GM19467 (cell line): ENCODE data around the gene EPM2AIP1.
A peak's percentile ranks its signal among the peaks of the same experiment; 100 is the strongest.
"Not testable (repeated sequence)": the region's sequence is repeated elsewhere in the genome, so short reads cannot be mapped to it uniquely, and the experiment has no call there.

ENCODE experiments used
- ATAC-seq: cut with Tn5 transposase; IDR thresholded peaks from one replicate; pipeline ENCODE4 v1.9.1; 2021; ENCODE audit warnings: mild to moderate bottlenecking, moderate library complexity; ENCODE audit not compliant: unreplicated experiment

Gene EPM2AIP1

DNA sequence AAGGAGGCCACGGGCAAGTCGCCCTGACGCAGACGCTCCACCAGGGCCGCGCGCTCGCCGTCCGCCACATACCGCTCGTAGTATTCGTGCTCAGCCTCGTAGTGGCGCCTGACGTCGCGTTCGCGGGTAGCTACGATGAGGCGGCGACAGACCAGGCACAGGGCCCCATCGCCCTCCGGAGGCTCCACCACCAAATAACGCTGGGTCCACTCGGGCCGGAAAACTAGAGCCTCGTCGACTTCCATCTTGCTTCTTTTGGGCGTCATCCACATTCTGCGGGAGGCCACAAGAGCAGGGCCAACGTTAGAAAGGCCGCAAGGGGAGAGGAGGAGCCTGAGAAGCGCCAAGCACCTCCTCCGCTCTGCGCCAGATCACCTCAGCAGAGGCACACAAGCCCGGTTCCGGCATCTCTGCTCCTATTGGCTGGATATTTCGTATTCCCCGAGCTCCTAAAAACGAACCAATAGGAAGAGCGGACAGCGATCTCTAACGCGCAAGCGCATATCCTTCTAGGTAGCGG is at the start of gene EPM2AIP1:
Gene EPM2AIP1 (minus strand): TSS at position 326 of the 520 bp plus-strand sequence. CDS start 54 bp downstream, at position 272.
- peak; percentile 85 for ATAC-seq

DNA sequence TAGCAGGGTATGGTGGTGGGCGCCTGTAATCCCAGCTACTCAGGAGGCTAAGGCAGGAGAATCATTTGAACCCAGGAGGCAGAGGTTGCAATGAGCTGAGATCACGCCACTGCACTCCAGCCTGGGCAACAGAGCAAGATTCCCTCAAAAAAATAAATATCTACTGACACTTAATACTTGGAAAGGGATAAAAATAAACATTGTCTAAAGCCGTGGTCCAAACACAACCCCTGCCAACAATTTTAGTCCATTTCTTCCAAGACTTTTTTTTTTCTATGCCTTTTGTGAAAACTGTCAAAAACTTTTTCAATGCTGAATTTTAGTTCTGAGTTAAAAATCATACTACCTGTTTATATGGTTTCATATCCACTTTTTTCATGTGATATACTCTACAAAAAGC is 49.8 kb upstream of the EPM2AIP1 start:
- not testable (repeated sequence) for ATAC-seq

DNA sequence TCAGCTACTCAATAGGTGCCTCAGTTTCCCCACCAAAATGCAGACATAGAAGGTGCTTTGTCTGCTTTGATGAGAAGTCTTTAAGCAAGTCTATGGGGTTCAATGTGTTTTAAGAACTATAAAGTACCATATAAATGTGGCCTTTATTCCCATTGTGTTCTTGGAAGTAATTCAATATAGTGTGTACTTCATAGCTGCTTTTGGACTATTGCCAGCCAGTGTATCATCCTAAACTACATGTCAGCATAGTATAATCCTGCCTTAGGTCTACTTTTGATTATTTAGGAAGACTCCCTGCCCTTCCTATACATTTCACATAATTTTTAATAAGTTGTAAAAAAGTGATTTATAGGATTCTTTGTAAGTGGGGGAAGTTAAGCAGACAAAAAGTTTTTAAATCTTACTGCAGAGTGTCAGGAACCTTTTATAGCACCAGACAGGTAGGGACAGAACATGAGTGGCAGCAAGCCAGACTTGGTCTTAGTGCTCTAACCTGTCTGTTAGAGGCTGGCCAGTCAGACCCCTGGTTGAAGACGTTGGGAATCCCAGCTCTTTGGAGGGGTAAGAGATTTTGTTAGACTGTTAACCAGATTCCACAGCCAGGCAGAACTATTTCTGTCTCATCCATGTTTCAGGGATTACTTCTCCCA is 48.7 kb upstream of the EPM2AIP1 start:
- no peak for ATAC-seq

DNA sequence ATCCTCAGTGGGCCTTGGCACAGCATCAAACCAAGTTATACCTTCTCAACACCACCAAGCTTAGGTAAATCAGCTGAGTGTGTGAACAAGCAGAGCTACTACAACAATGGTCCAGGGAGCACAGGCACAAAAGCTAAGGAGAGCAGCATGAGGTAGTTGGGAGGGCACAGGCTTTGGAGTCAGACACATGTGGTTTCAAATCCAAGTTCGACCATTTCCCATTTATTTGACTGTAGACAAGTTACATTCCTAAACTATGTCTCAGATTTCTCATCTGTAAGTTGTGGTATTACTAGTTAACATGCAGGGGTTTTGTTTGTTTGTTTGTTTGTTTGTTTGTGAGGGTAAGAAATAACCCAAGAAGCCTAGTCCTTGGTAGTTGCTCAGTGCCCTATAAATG is 47.3 kb upstream of the EPM2AIP1 start:
- no peak for ATAC-seq

DNA sequence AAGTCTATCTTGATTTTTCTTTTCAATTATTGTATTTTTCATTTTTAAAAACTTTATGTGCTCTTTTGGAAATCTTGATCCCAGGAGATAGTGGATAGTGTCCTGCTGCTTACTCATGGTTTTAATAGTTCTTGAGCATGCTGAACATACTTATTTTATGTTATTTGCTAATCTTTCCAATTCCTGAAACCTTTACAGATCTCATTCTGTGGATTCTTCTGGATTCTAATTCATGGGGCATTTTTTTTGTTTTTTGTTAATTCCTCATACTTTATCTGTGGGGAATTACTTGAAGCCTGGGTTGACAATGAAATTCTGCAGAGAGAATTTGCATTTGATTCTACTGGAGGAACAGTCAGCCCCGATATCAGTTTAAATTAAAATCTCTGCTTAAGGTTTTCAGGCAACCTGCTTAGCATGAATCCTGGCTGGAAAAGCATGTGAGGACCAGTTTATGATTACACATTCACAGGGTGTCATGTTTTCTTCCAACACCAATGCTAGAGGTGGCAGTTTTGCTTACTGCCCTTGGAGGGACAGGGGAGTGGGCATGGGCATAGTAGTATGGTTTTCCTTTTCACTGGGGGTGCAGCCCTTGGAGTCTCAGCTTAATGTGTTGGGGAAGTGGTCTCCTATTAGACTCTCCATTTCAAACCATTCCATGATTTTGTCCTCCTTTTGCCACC is 46.4 kb upstream of the EPM2AIP1 start:
- no peak for ATAC-seq

DNA sequence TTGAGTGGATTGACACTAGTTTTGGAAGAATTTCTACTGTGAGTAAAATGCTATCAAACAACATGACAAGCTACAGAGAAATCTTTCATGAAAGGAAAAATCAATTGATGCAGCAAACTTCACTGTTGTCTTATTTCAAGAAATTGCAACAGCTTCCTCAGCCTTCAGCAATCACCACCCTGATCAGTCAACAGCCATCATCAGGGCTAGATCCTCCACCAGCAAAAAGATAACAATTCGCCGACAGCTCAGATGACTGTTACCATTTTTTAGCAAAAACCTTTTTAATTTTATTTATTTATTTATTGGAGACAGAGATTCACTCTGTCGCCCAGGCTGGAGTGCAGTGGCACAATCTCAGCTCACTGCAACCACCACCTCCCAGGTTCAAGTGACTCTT is 44.4 kb upstream of the EPM2AIP1 start:
- ATAC-seq: no peak

DNA sequence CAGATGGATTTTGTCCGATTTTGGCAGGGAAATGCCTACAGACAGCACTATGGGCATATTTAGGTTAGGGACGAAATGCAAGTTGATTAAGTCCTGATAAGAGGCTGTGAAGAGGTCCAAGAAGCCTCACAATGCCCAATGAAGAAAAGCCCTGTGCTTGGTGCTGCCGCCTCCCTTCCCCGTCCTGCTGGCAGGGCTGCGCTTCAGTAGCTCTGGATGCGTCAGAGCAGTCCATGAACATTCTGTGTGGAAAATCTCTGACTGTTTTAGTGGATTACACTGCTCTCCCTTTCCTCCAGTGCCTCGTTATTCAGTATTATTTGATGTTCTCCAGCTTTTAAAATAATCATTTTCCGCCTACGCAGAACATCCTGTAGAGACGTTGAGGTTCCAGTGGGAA is 40.0 kb upstream of the EPM2AIP1 start:
- ATAC-seq: no peak

DNA sequence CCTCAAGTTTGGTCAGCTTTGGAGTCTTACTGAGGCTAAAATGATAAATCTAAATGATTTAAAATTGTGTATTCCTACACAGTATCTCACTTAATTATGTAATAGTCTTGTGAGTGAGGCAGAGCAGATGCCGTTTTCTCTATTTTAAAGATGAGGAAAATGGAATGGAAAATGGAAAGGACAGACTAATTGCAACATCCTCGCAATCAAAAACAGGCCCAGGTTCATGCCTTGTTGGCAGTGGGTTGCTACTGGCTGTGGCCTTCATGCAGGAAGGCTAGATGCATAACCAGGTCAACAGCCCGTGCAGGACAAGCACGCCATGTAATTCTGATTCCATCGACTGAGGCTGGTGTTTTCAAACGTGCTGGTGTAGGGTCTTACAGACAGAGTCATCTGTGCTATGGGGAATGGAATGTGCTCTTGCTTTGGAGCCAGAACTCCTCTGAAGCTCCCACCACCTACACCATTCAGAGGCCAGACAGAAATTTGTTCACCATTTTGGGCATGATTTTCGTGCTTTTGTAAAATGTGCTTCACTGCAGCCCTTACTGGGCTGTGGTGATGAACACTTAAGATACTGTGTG is 38.3 kb upstream of the EPM2AIP1 start:
- no peak for ATAC-seq

DNA sequence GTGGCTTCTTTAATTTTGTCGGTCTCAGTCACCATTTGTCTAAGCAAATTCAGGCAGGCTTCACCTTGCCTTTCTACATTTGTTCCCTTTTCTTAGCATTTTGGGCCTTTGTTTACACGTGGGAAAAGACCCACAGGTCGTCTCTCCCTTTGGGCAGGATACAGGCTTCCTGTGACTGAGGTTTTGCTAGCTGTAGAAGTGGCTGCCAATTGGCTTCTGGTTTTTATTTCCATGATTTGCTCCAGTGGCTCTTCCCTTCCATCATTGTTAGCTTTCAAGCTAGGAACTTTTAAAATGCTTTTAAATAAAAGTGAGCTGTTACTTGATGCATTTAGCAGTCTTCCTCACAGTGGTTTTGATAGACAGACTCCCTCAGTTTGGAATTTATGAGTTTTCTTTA is 37.7 kb upstream of the EPM2AIP1 start:
- no peak for ATAC-seq

DNA sequence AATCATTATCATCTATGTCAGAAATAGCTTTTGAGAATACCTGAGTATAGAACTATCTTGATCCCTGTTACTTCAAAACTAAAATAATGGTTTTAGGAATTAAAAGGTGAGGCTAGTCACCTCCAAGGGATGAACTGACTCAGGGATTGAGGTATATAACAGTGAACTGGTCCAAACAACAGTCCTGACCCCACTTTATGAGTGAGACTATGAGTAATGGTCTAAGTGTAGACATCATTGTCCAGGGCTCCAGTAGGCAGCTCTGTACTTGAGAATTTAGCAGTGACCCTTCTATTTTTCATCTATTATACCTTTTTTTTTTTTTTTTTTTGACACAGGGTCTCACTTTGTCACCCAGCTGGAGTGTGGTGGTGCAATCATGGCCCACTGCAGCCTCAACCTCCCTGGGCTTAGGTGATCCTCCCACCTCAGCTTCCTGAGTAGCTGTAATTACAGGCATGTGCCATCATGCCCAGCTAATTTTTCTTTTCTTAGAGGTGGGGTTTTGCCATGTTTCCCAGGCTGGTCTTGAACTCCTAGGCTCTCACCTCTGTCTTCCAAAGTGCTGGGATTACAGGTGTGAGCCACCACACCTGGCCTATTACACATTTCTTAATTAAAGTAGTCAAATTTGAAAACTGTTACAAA is 36.7 kb upstream of the EPM2AIP1 start:
- no peak for ATAC-seq

DNA sequence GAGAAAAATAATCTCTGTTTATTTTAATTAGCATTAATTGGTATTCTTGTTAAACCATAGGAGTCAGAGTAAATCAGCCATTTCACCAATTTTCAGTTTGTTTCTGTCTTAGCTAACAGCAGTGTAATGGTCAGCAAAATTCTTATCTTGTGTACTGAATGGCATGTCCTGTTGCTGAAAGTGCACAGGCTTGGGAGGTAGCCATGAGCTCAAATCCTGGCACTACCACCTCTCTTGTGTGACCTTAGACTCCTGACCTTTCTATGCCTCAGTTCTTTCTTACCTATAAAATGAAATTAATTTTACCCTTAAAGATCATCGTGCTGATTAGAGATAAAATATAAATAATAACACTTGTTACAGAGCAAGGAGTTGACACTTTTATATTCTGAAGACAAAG is 36.2 kb upstream of the EPM2AIP1 start:
- no peak for ATAC-seq

DNA sequence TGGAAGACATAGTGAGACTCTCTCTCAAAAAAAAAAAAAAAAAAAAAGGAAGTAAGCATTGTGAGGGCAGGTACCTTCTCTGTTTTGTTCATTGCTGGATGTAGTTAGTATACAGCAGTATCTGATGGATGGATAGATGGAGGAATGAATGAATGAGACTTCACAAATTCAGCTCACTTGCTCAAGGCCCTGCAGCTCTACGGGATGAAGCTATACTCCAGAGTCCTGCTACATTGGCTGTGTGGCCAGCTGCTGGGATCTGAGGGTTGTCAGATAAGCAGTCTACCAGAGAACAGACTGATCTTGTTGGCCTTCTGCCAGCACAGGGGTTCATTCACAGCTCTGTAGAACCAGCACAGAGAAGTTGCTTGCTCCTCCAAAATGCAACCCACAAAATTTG is 35.4 kb upstream of the EPM2AIP1 start:
- no peak for ATAC-seq

DNA sequence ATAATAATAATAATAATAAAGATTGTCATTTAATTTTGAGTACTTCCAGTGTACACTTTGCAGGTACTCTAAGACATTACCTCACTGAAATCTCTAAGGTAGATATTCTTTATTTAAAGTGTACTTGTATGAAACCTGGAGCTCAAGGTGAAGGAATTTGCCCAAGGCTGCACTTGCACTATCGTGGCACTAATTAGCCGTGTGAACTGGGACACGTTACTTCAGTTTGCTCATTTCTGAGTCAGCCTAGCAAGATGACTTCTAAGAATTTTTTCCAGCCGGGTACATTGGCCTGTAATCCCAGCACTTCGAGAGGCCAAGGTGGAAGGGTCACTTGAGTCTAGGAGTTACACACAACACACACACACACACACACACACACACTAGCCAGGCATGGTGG is 33.9 kb upstream of the EPM2AIP1 start:
- ATAC-seq: no peak

DNA sequence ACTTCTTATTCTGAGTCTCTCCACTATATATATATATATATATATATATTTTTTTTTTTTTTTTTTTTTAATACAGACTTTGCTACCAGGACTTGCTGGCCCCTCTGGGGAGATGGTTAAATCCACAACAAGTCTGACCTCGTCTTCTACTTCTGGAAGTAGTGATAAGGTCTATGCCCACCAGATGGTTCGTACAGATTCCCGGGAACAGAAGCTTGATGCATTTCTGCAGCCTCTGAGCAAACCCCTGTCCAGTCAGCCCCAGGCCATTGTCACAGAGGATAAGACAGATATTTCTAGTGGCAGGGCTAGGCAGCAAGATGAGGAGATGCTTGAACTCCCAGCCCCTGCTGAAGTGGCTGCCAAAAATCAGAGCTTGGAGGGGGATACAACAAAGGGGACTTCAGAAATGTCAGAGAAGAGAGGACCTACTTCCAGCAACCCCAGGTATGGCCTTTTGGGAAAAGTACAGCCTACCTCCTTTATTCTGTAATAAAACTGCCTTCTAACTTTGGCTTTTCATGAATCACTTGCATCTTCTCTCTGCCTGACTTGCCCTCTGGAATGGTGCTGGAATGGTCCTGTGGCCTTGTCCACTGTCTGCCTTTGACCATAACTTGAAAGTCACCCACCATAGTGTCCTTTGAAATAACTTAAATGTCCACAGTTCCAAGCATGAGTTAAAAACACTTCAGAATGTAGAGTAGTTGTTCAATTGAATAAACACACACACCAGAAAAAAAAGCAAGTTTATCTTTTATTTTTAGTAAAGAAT is 32.8 kb upstream of the EPM2AIP1 start:
- no peak for ATAC-seq

DNA sequence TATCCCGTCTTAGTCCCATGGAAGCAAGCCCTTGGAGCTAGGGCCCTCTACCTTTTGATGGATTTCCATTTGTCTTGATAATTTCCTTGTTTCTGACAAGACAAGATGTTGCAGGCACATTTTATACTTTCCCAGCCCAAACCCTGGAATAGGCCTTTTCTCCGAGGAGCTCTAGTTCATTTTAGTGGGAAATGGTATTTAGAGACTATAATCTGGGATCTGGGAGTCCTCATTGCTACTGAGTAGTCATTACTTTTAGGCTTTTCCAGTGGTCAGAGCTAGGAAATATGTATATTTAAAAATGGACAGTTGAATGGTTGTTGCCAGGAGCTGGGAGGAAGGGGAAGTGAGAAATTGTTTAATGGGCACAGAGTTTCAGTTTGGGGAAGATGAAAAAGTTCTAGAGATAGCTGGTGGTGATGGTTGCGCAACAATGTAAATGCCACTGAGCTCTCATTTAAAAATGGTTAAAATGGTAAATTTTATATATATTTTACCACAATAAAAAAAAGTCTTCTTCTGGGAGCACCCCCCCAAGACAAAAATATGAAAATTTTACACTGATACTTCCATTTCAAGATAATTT is 32.0 kb upstream of the EPM2AIP1 start:
- no peak for ATAC-seq

DNA sequence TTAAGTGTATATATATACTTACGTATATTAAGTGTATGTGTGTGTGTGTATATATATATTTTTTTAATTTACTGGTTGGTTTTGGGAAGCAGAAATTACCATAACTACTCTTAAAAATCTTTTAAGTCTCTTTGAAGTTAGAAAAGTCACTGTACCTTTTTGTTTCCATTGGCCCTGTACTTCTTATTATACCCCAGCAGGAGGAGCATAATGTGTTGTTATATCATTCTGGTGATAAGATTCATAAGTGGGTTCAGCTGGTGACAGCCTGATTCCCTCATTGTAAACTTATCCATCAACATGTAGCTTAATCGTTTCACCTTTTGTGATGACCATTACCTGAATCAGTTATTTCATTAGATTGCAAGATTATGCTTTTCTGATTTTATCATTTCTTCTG is 31.2 kb upstream of the EPM2AIP1 start:
- no peak for ATAC-seq

DNA sequence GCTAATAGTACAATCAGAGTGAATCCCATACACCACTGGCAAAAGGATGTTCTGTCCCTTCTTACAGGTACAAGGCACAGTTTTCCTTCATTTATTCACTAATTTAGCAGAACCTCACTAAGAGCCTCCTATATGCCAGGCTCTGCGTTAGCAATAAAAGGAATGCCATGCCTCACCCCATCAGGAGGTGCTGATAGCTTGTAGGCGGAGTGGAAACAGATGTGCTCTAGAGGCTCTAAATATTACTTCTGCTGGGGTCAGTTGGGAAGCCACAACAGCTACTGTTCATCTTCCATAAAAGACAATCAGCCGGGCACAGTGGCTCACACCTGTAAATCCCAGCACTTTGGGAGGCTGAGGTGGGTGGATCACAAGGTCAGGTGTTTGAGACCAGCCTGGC is 24.8 kb upstream of the EPM2AIP1 start:
- no peak for ATAC-seq

DNA sequence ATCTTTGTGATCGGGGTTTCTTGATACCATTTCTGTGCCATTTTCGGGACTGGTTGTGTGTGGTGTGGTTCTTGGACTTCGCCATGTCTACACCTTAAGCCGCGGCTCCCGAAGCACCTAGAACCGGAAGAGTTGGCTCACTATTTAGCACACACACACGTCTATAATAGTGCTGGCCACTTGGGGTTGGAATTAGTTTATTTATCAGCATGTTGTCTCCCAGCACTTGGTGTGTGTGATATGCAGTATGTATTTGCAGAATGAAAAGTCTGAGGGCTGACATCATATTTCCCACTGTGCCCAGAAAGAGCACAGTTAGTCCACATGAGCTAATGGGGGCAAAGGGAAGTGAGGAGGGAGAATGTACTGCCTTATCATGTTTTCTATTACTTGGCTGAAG is 24.0 kb upstream of the EPM2AIP1 start:
- ATAC-seq: no peak

DNA sequence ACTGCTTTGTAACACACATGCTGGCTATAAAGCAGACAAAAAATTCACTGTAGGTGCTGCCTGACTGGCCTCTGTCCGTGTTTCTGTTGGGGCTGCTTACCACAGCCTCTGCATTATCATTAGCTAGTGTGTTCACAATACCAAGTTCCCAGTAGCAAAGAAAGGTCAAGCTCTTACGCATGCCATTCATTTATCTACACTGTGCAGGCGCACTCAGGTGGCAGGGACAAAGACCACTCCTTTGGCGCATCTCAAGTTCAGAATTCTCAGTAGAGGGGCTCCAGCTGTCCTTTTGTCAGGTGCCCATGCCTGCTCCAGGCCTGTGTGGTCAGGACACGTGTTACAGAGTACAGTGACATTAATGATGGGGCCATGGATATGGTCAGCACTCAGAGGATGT is 22.7 kb upstream of the EPM2AIP1 start:
- no peak for ATAC-seq

DNA sequence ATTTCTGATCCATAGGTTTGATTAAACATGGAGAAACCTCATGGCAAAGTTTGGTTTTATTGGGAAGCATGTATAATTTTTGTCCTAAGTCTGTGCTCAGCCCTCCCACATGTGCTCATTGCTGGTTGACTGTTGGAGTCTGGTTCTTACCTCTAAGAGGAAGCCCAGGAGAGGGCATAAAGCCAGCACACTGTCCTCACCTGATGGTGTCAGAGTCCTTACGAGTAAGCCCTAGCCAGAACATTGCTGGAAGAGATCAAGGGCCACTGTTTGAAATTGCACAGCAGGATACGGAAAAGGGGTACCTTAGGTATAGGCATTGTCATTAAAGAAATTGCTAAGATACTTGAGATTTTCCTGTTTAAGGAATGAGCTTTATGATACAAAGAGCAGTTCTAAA is 21.7 kb upstream of the EPM2AIP1 start:
- no peak for ATAC-seq
